ENCODE data around the gene ENPP6.

- TF ChIP-seq CTCF (IDR thresholded peaks at IDR 0.05) (peak; percentile 78), EP300 (IDR thresholded peaks at IDR 0.05; ENCODE audit: borderline replicate concordance in 1 of 2, low read depth in 1 of 2, low read length in 1 of 2) (no peak), RAD21 (IDR thresholded peaks at IDR 0.05; ENCODE audit: low read length) (peak; percentile 68), ZBTB33 (IDR thresholded peaks at IDR 0.05; ENCODE audit: borderline replicate concordance, low read depth) (no peak), SIN3A (IDR thresholded peaks at IDR 0.05; ENCODE audit: borderline replicate concordance, low read depth, low read length) (no peak), IRF3 (IDR thresholded peaks at IDR 0.05; ENCODE audit: low read depth, low read length) (no peak), SMC3 (IDR thresholded peaks at IDR 0.05; ENCODE audit: low read depth, low read length) (peak; percentile 51), RCOR1 (IDR thresholded peaks at IDR 0.05; ENCODE audit: low read length) (no peak), TAF1 (IDR thresholded peaks at IDR 0.05; ENCODE audit: borderline replicate concordance, low read depth, low read length) (no peak), NFIC (IDR thresholded peaks at IDR 0.05; ENCODE audit: borderline replicate concordance) (no peak), EZH2phosphoT487 (IDR thresholded peaks at IDR 0.05; ENCODE audit: borderline replicate concordance, low read depth) (no peak), REST (IDR thresholded peaks at IDR 0.05; ENCODE audit: low read depth, low read length) (no peak)
Measured at GRCh38 chr4:184250795-184251669, 33.4 kb upstream of the ENPP6 start.

Data from SK-N-SH (cell line).